NCI-H2081 (cell line): ENCODE measurements around the gene FAM219B.
A peak's percentile ranks its signal among the peaks of the same experiment; 100 is the strongest.
"Not testable (repeated sequence)": the region's sequence is repeated elsewhere in the genome, so short reads cannot be mapped to it uniquely, and the experiment has no call there.

Experiments used
- DNase-seq, 2 experiments: peaks; one replicate each; lab custom pipeline; 2025; lab: John Stamatoyannopoulos, UW

The FAM219B gene

GRCh38 chr15:74903676-74904075 is 3.0 kb downstream of the FAM219B start:
- no peak for DNase-seq

GRCh38 chr15:74902295-74903075 is 4.2 kb downstream of the FAM219B start:
- DNase-seq, result no peak

- DNase-seq, result peak in 1 of 2 experiments; percentile 12
These were observed 5.0 kb downstream of the FAM219B start for GRCh38 chr15:74901612-74902063.

GRCh38 chr15:74897300-74897701 is 9.3 kb downstream of the FAM219B start:
- no peak for DNase-seq

GRCh38 chr15:74896316-74896715 is 10.3 kb downstream of the FAM219B start:
- DNase-seq, result no peak

GRCh38 chr15:74895830-74896229 is 10.8 kb downstream of the FAM219B start:
- DNase-seq, result no peak

GRCh38 chr15:74894383-74894782 is 12.3 kb downstream of the FAM219B start:
- DNase-seq, result not testable (repeated sequence)

GRCh38 chr15:74893627-74894026 is 13.0 kb downstream of the FAM219B start:
- DNase-seq, result no peak

- DNase-seq, result no peak
These were observed 13.7 kb downstream of the FAM219B start for GRCh38 chr15:74892931-74893330.

- peak in 1 of 2 experiments; percentile 12 for DNase-seq
These were observed 14.3 kb downstream of the FAM219B start for GRCh38 chr15:74892313-74892712.

- no peak for DNase-seq
These were observed 15.2 kb downstream of the FAM219B start for GRCh38 chr15:74891469-74891868.

- DNase-seq, result no peak
These were observed 16.0 kb downstream of the FAM219B start for GRCh38 chr15:74890665-74890960.

GRCh38 chr15:74889883-74890664 is 16.6 kb downstream of the FAM219B start, which contains the start of gene MPI:
Gene MPI, plus strand, starts transcription at chr15:74890042. Its CDS starts 32 bp downstream, at chr15:74890074.
- peak; percentile 79 to 82 for DNase-seq

GRCh38 chr15:74889390-74889882 is 17.2 kb downstream of the FAM219B start:
- peak in 1 of 2 experiments; percentile 11 for DNase-seq

- no peak for DNase-seq
These were observed 17.9 kb downstream of the FAM219B start for GRCh38 chr15:74888716-74889115.

- DNase-seq, result not testable (repeated sequence)
These were observed 19.0 kb downstream of the FAM219B start for GRCh38 chr15:74887537-74888193.

GRCh38 chr15:74885461-74885860 is 21.2 kb downstream of the FAM219B start:
- DNase-seq, result no peak

GRCh38 chr15:74884428-74885223 is 22.0 kb downstream of the FAM219B start:
- no peak for DNase-seq

- no peak for DNase-seq
These were observed 24.1 kb downstream of the FAM219B start for GRCh38 chr15:74882528-74882927.

GRCh38 chr15:74878273-74878672 is 28.4 kb downstream of the FAM219B start:
- no peak for DNase-seq

GRCh38 chr15:74873756-74874424 is 32.8 kb downstream of the FAM219B start:
- peak in 1 of 2 experiments; percentile 21 for DNase-seq
